ENCODE data around the gene KHK.

Gene KHK

GRCh38 chr2:27091746-27092695 is 5.4 kb downstream of the KHK start:
- CTCF ChIA-PET: interaction anchor here (1.3 kb wide), 2 partner anchors 10 to 42 kb away, joined by 3 read pairs; no protein-coding TSS in a partner anchor
- no peak for DNase-seq
- peaks cover 43% of the 10 kb centered on the region for H3K4me1 Mint-ChIP-seq
- H3K36me3 Mint-ChIP-seq: peaks cover 1% of the 10 kb centered on the region
- H3K27ac Mint-ChIP-seq: no peak overlapping the region
- no peaks in the 10 kb centered on the region for H3K9me3 Mint-ChIP-seq
- H3K4me3 Mint-ChIP-seq: no peak overlapping the region
- no peaks in the 10 kb centered on the region for H3K27me3 Mint-ChIP-seq

GRCh38 chr2:27092696-27093429 is 6.3 kb downstream of the KHK start:
- peaks cover 35% of the 10 kb centered on the region for H3K4me1 Mint-ChIP-seq
- DNase-seq: no peak
- H3K27me3 Mint-ChIP-seq: no peaks in the 10 kb centered on the region
- H3K4me3 Mint-ChIP-seq: no peak overlapping the region
- H3K36me3 Mint-ChIP-seq: peaks cover 1% of the 10 kb centered on the region
- H3K9me3 Mint-ChIP-seq: no peaks in the 10 kb centered on the region
- CTCF ChIA-PET: interaction anchor here (0.7 to 1.3 kb wide), 2 partner anchors 41 to 98 kb away, joined by 3 read pairs; no protein-coding TSS in a partner anchor
- no peak overlapping the region for H3K27ac Mint-ChIP-seq

GRCh38 chr2:27093430-27094352 is 7.1 kb downstream of the KHK start:
- H3K4me3 Mint-ChIP-seq: no peak overlapping the region

GRCh38 chr2:27094353-27094984 is 7.9 kb downstream of the KHK start:
- CTCF ChIA-PET: interaction anchor here (0.5 to 3.0 kb wide), 4 partner anchors 72 to 209 kb away, joined by 3 to 13 read pairs (median 3); no protein-coding TSS in a partner anchor
- H3K4me3 Mint-ChIP-seq: no peak overlapping the region
- no peak overlapping the region for H3K27ac Mint-ChIP-seq
- H3K9me3 Mint-ChIP-seq: no peaks in the 10 kb centered on the region
- no peak for DNase-seq
- H3K27me3 Mint-ChIP-seq: no peaks in the 10 kb centered on the region
- peaks cover 22% of the 10 kb centered on the region for H3K4me1 Mint-ChIP-seq
- H3K36me3 Mint-ChIP-seq: peaks cover 1% of the 10 kb centered on the region

More at GRCh38 chr2:27093430-27094352, 7.1 kb downstream of the KHK start:
- no peaks in the 10 kb centered on the region for H3K27me3 Mint-ChIP-seq
- H3K36me3 Mint-ChIP-seq: peaks cover 1% of the 10 kb centered on the region
- H3K27ac Mint-ChIP-seq: no peak overlapping the region
- peaks cover 29% of the 10 kb centered on the region for H3K4me1 Mint-ChIP-seq
- no peaks in the 10 kb centered on the region for H3K9me3 Mint-ChIP-seq
- CTCF ChIA-PET: interaction anchor here (0.5 to 0.9 kb wide), 3 partner anchors 73 to 98 kb away, joined by 3 read pairs; no protein-coding TSS in a partner anchor
- DNase-seq: no peak

- DNase-seq: no peak
- CTCF ChIA-PET: interaction anchor here (0.9 to 3.0 kb wide), 3 partner anchors 97 to 208 kb away, joined by 3 to 13 read pairs (median 8); no protein-coding TSS in a partner anchor
- H3K27me3 Mint-ChIP-seq: no peaks in the 10 kb centered on the region
- no peak overlapping the region for H3K27ac Mint-ChIP-seq
- no peaks in the 10 kb centered on the region for H3K9me3 Mint-ChIP-seq
- H3K36me3 Mint-ChIP-seq: no peaks in the 10 kb centered on the region
- H3K4me1 Mint-ChIP-seq: peaks cover 15% of the 10 kb centered on the region
- no peak overlapping the region for H3K4me3 Mint-ChIP-seq
These were observed 8.8 kb downstream of the KHK start for GRCh38 chr2:27095427-27095744.

GRCh38 chr2:27095745-27096651 is 9.4 kb downstream of the KHK start:
- no peak overlapping the region for H3K4me3 Mint-ChIP-seq
- no peaks in the 10 kb centered on the region for H3K9me3 Mint-ChIP-seq
- peak; percentile 67 for DNase-seq
- CTCF ChIA-PET: interaction anchor here (0.9 to 3.0 kb wide), 4 partner anchors 9 to 207 kb away, joined by 3 to 13 read pairs (median 7); partner anchors contain the start of gene KHK
- no peaks in the 10 kb centered on the region for H3K36me3 Mint-ChIP-seq
- H3K4me1 Mint-ChIP-seq: peaks cover 15% of the 10 kb centered on the region
- no peak overlapping the region for H3K27ac Mint-ChIP-seq
- no peaks in the 10 kb centered on the region for H3K27me3 Mint-ChIP-seq

GRCh38 chr2:27096748-27097297 is 10.3 kb downstream of the KHK start:
- H3K4me1 Mint-ChIP-seq: peaks cover 13% of the 10 kb centered on the region
- no peaks in the 10 kb centered on the region for H3K27me3 Mint-ChIP-seq
- H3K9me3 Mint-ChIP-seq: no peaks in the 10 kb centered on the region
- H3K4me3 Mint-ChIP-seq: no peak overlapping the region
- CTCF ChIA-PET: interaction anchor here (0.8 to 3.0 kb wide), 9 partner anchors 9 to 206 kb away, joined by 3 to 13 read pairs (median 3); partner anchors contain the start of genes KHK and PREB
- no peaks in the 10 kb centered on the region for H3K36me3 Mint-ChIP-seq
- no peak overlapping the region for H3K27ac Mint-ChIP-seq
- no peak for DNase-seq

GRCh38 chr2:27097341-27097740 is 10.8 kb downstream of the KHK start:
- H3K4me3 Mint-ChIP-seq: no peak overlapping the region
- DNase-seq: no peak
- H3K27me3 Mint-ChIP-seq: no peaks in the 10 kb centered on the region
- no peak overlapping the region for H3K27ac Mint-ChIP-seq
- peaks cover 13% of the 10 kb centered on the region for H3K4me1 Mint-ChIP-seq
- CTCF ChIA-PET: interaction anchor here (0.8 to 3.0 kb wide), 11 partner anchors 9 to 251 kb away, joined by 3 to 13 read pairs (median 3); partner anchors contain the start of genes KHK and PREB
- no peaks in the 10 kb centered on the region for H3K9me3 Mint-ChIP-seq
- no peaks in the 10 kb centered on the region for H3K36me3 Mint-ChIP-seq

GRCh38 chr2:27099334-27099955 is 12.9 kb downstream of the KHK start:
- Mint-ChIP-seq H3K4me1 (peaks cover 13% of the 10 kb centered on the region), H3K36me3 (no peaks in the 10 kb centered on the region)

GRCh38 chr2:27100036-27100435 is 13.5 kb downstream of the KHK start:
- no peak for DNase-seq
- CTCF ChIA-PET: interaction anchor here (0.9 to 4.6 kb wide), 7 partner anchors 15 to 203 kb away, joined by 3 to 28 read pairs (median 6); partner anchors contain the start of genes ABHD1 and TRIM54
- H3K9me3 Mint-ChIP-seq: no peaks in the 10 kb centered on the region
- peaks cover 13% of the 10 kb centered on the region for H3K4me1 Mint-ChIP-seq
- peaks cover 5% of the 10 kb centered on the region for H3K27me3 Mint-ChIP-seq
- no peak overlapping the region for H3K27ac Mint-ChIP-seq
- H3K36me3 Mint-ChIP-seq: no peaks in the 10 kb centered on the region
- H3K4me3 Mint-ChIP-seq: no peak overlapping the region

More at GRCh38 chr2:27099334-27099955, 12.9 kb downstream of the KHK start:
- CTCF ChIA-PET: interaction anchor here (0.8 to 4.6 kb wide), 10 partner anchors 15 to 204 kb away, joined by 3 to 28 read pairs (median 5); partner anchors contain the start of genes ABHD1, AGBL5, PREB and TRIM54
- no peak overlapping the region for H3K4me3 Mint-ChIP-seq
- DNase-seq: no peak
- H3K27me3 Mint-ChIP-seq: peaks cover 5% of the 10 kb centered on the region
- H3K27ac Mint-ChIP-seq: no peak overlapping the region
- no peaks in the 10 kb centered on the region for H3K9me3 Mint-ChIP-seq

- DNase-seq: no peak
- H3K4me1 Mint-ChIP-seq: no peaks in the 10 kb centered on the region
- CTCF ChIA-PET: interaction anchor here (1.3 to 4.6 kb wide), 2 partner anchors 140 to 177 kb away, joined by 3 to 28 read pairs; partner anchors contain the start of gene TRIM54
- peaks cover 10% of the 10 kb centered on the region for H3K27me3 Mint-ChIP-seq
- no peak overlapping the region for H3K27ac Mint-ChIP-seq
- no peak overlapping the region for H3K4me3 Mint-ChIP-seq
- H3K9me3 Mint-ChIP-seq: no peaks in the 10 kb centered on the region
- no peaks in the 10 kb centered on the region for H3K36me3 Mint-ChIP-seq
These were observed 15.8 kb downstream of the KHK start for GRCh38 chr2:27102329-27102728.
